Small intestine (tissue), 7 donors: ENCODE measurements around the gene CFAP97. TPM values are rescaled to one million over a fixed set of nuclear protein-coding genes. Genes with fewer than 3 reads are reported as not detected.

ENCODE experiments used
- DNase-seq, 2 donors: peaks; one replicate each; pipeline versions ENCODE4 v3.0.0 to v3.0.0-alpha.2; 2013
- FAIRE-seq: peaks from 2 replicates; lab custom pipeline; 2012; peaks lifted over from hg19 to GRCh38; lab: Jason Lieb, UNC
- H3K27ac ChIP-seq, 3 donors: one replicate each; pipeline ENCODE4 v1.5.1; 2013; ENCODE audit warnings: low read length in 2 of 3, mild to moderate bottlenecking in 2 of 3, control low read depth in 1 of 3, inconsistent platforms in 1 of 3, low read depth in 1 of 3, moderate library complexity in 1 of 3
- H3K27me3 ChIP-seq, 3 donors: one replicate each; pipeline ENCODE4 v1.6.1; 2013; ENCODE audit warnings: low read length in 3 of 3, inconsistent platforms in 1 of 3; ENCODE audit not compliant: control insufficient read depth in 3 of 3, insufficient read depth in 3 of 3
- H3K36me3 ChIP-seq, 3 donors: one replicate each; pipeline ENCODE4 v1.6.1; 2013; ENCODE audit warnings: low read length in 3 of 3, inconsistent platforms in 1 of 3, low read depth in 1 of 3, mild to moderate bottlenecking in 1 of 3, moderate library complexity in 1 of 3; ENCODE audit not compliant: control insufficient read depth in 3 of 3, insufficient read depth in 2 of 3
- H3K4me1 ChIP-seq, 3 donors: one replicate each; pipeline ENCODE4 v1.6.1; 2013; ENCODE audit warnings: low read length in 2 of 3, inconsistent platforms in 1 of 3, low read depth in 1 of 3, mild to moderate bottlenecking in 1 of 3, moderate library complexity in 1 of 3; ENCODE audit not compliant: control insufficient read depth in 3 of 3, insufficient read depth in 2 of 3
- H3K4me3 ChIP-seq, 3 donors: one replicate each; pipeline ENCODE4 v1.5.1; 2013; ENCODE audit warnings: low read length in 3 of 3, control low read depth in 1 of 3, inconsistent platforms in 1 of 3, low read depth in 1 of 3, mild to moderate bottlenecking in 1 of 3, moderate library complexity in 1 of 3
- H3K9me3 ChIP-seq, 2 donors: one replicate each; pipeline ENCODE4 v1.6.1; 2013; ENCODE audit warnings: low read depth in 1 of 2, low read length in 1 of 2; ENCODE audit not compliant: control insufficient read depth in 2 of 2, insufficient read depth in 1 of 2
- WGBS, 3 donors: extraction: QIAGEN DNeasy Blood & Tissue Kit; methylation state at CpG; one replicate each; pipeline ENCODE4 v1.1.7; 2013; 5-methylcytosine and 5-hydroxymethylcytosine counted together
- polyA plus RNA-seq, 4 donors: library from polyadenylated mRNA; stranded (reverse) in 3 of 4; unstranded in 1 of 4; fragments of 200-250 nt in 3 of 4; fragments of 120-200 nt in 1 of 4; gene quantifications; one replicate each; pipeline versions ENCODE4 v1.2.1 to v1.2.3, GENCODE V29; 2013
- donor health status: healthy with polysubstance abuse.
- donor health status: control.
- donor health status: control.
- donor health status: Bipolar disorder and iron deficiency.
- donor health status: healthy.

CFAP97 gene
- polyA plus RNA-seq, 4 donors: 1.6 to 19.7 (median 5.5) TPM

DNA sequence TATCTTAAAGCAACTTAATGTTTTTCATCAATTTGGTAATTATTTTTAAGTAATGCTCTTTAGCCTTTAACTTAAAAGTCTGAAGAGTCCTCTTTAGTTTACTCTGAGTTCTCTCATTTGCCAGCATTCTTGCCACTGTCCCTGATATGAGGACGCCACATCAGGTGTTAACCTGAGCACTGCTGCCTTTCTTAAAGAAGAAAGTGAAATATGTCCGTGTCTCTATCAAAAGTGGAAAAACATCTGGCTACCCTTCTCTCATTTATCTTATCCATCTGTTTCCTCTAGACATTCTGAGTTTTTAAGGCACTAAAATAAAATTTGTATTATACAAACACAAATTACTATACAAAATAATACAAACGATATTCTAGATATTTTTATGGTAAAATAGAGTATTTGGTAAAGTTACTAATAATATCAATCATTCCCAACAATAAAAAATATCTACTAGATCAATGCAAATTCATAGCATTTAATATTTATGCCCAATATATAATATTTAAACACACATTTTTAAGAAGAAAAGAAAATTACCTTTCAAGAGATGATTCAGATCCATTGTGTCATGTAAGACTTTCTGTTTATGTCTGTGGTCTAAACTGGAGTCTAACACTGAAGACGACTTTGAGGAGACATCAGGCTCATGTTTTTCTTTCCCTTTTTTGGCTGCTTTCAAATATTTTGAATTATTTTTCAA is 14.0 kb downstream of the CFAP97 start:
- H3K4me1 ChIP-seq: no peaks in the 10 kb centered on the region
- no peak overlapping the region for H3K4me3 ChIP-seq
- 68 to 77% (median 76%) methylated on average over 4 of the region's 4 CpGs for WGBS, 3 donors
- H3K36me3 ChIP-seq: peaks cover 2 to 25% (median 5%) of the 10 kb centered on the region in 3 donors
- no peaks in the 10 kb centered on the region for H3K27me3 ChIP-seq
- H3K9me3 ChIP-seq: no peaks in the 10 kb centered on the region
- H3K27ac ChIP-seq: no peak overlapping the region
- no peak for DNase-seq
- FAIRE-seq: no peak

- 38 to 50% (median 49%) methylated on average over 3 of the region's 3 CpGs for WGBS, 3 donors
- Histone ChIP-seq H3K4me1 (no peaks in the 10 kb centered on the region), H3K9me3 (no peaks in the 10 kb centered on the region), H3K4me3 (no peak overlapping the region), H3K27me3 (no peaks in the 10 kb centered on the region), H3K27ac (no peak overlapping the region), H3K36me3 (peaks cover 2 to 14% (median 5%) of the 10 kb centered on the region in 3 donors)
- DNase-seq (no peak), FAIRE-seq (no peak)
These were observed 17.0 kb downstream of the CFAP97 start for GRCh38 chr4:185186769-185187168.

DNA sequence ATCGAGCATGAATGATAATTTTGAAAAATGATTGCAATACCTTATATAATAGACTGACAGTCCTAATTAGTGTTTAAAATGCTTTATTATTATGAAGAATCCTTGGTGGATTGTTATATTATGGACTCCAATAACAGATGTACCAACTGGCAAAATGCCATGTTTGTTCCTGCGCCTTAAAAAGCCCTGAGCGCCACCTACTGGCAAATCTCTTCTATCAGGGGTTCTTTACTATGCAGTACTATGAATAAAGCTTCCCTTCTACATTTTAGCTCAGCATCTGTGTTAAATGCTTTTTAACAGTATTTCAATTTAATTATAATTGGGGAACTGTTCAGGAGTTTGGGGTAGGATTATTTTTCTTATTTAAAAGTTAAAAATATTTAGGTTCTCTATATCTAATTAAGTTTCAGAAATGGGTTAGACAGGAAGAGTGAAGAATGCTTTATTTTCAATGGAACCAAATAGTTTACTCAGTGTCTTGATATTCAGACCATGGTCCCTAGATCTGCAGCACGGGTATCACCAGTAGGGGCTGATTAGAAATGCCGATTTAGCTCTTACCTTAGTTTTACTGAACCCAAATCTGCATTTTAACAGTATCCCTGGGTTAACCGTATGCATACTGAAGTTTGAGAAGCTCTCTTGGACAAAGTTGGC is 20.0 kb downstream of the CFAP97 start:
- H3K27ac ChIP-seq: no peak overlapping the region
- H3K4me1 ChIP-seq: no peaks in the 10 kb centered on the region
- 44 to 47% (median 44%) methylated on average over 6 of the region's 6 CpGs for WGBS, 3 donors
- FAIRE-seq (no peak), DNase-seq (peak; percentile 88 to 90)
- H3K36me3 ChIP-seq: peaks cover 0 to 11% (median 0%) of the 10 kb centered on the region in 3 donors
- no peaks in the 10 kb centered on the region for H3K9me3 ChIP-seq
- no peaks in the 10 kb centered on the region for H3K27me3 ChIP-seq
- no peak overlapping the region for H3K4me3 ChIP-seq

GRCh38 chr4:185182239-185182638 is 21.6 kb downstream of the CFAP97 start:
- Histone ChIP-seq H3K27ac (no peak overlapping the region), H3K27me3 (no peaks in the 10 kb centered on the region), H3K9me3 (no peaks in the 10 kb centered on the region), H3K36me3 (peaks cover 0 to 8% (median 0%) of the 10 kb centered on the region in 3 donors), H3K4me1 (no peaks in the 10 kb centered on the region), H3K4me3 (no peak overlapping the region)
- DNase-seq (no peak), FAIRE-seq (no peak)
- WGBS, 3 donors: 77 to 81% (median 78%) methylated on average over 2 of the region's 2 CpGs

DNA sequence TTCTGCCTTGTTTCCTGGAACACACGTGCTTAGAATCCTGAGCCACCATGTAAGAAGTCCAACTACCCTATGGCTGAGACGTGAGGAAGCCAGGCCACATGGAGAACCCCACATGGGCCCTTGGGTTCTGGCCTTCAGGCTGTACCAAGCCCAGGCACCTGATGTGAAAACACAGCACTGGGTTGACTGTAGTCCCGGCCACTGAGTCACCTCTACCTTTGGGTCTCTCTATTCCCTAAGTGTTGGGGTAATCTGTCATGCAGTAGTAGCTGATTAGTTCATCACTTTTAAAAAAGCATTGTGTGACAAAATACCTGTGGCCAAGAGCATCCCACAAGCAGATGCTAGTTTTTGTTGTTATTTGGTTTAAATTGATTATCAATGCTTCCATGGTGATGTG is 24.3 kb downstream of the CFAP97 start:
- Histone ChIP-seq H3K4me3 (no peak overlapping the region), H3K27me3 (no peaks in the 10 kb centered on the region), H3K36me3 (peaks cover 0 to 15% (median 0%) of the 10 kb centered on the region in 3 donors), H3K4me1 (no peaks in the 10 kb centered on the region), H3K9me3 (no peaks in the 10 kb centered on the region), H3K27ac (no peak overlapping the region)
- no peak for FAIRE-seq
- no peak for DNase-seq
- WGBS, 3 donors: 84 to 88% (median 86%) methylated on average over 3 of the region's 3 CpGs

DNA sequence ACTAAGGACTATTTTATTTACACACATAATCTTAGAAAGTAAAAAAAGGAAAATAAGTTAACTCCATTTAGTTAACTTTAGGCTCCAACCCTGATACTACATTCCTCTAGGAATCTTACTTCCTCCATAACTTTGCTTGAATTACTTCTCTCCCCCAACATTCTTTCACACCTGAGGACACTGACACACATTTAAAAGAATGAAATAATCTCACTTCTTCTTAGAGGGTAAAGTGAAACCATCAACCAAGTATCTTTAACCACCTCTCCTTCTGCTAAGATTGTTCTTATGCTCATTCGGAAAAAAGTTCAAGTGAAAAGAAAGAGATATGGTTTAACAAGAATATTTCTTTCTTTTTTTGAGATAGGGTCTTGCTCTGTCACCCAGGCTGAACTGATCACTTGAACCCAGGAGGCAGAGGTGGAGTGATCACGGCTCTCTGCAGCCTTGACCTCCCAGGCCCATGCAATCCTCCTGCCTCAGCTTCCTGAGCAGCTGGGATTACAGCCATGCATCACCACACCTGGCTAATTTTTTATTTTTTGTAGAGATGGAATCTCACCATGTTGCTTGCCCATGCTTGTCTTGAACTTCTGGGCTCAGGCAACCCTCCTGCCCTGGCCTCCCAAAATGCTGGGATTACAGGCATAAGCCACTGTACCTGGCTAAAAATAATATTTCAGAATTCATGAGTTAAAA is 32.3 kb downstream of the CFAP97 start:
- Histone ChIP-seq H3K9me3 (no peaks in the 10 kb centered on the region), H3K4me3 (no peak overlapping the region), H3K27ac (no peak overlapping the region), H3K36me3 (peaks cover 0 to 35% (median 3%) of the 10 kb centered on the region in 3 donors), H3K4me1 (no peaks in the 10 kb centered on the region), H3K27me3 (no peaks in the 10 kb centered on the region)
- no peak for DNase-seq
- WGBS, 3 donors: 84 to 90% (median 88%) methylated on average over 2 of the region's 2 CpGs
- FAIRE-seq: no peak

GRCh38 chr4:185167234-185167633 is 36.6 kb downstream of the CFAP97 start:
- WGBS, 3 donors: 81 to 94% (median 83%) methylated on average over 9 of the region's 9 CpGs
- Histone ChIP-seq H3K4me3 (no peak overlapping the region), H3K36me3 (peaks cover 0 to 39% (median 6%) of the 10 kb centered on the region in 3 donors), H3K9me3 (no peaks in the 10 kb centered on the region), H3K4me1 (no peaks in the 10 kb centered on the region), H3K27me3 (no peaks in the 10 kb centered on the region), H3K27ac (no peak overlapping the region)
- no peak for FAIRE-seq
- no peak for DNase-seq

- Histone ChIP-seq H3K4me1 (no peaks in the 10 kb centered on the region), H3K36me3 (peaks cover 2 to 32% (median 6%) of the 10 kb centered on the region in 3 donors), H3K9me3 (no peaks in the 10 kb centered on the region), H3K27me3 (no peaks in the 10 kb centered on the region), H3K4me3 (no peak overlapping the region), H3K27ac (no peak overlapping the region)
- FAIRE-seq (no peak), DNase-seq (peak in 1 of 2 donors; percentile 20)
- WGBS, 3 donors: 45 to 77% (median 54%) methylated on average over 2 of the region's 2 CpGs
These were observed 38.2 kb downstream of the CFAP97 start for GRCh38 chr4:185165605-185166063.
